Gastrocnemius medialis (tissue), 4 donors: ENCODE measurements around the gene SGMS1. TPM values are rescaled to one million over a fixed set of nuclear protein-coding genes. Genes with fewer than 3 reads are reported as not detected.

Experiments used
- ATAC-seq, 2 donors: fragments of 150-250 bp; one replicate each; pipeline ENCODE4 v1.9.1; 2016
- DNase-seq, 2 donors: peaks; one replicate each; pipeline ENCODE4 v3.0.0-alpha.2; 2019
- H3K27ac ChIP-seq, 4 donors: fragments of 200-600 bp; sonication (generic); 1 replicate in 1 of 4; 2 replicates in 3 of 4; pipeline ENCODE4 v1.5.1; 2016 to 2018; ENCODE audit warnings: mild to moderate bottlenecking in 2 of 4, moderate library complexity in 1 of 4
- H3K27me3 ChIP-seq, 3 donors: fragments of 200-600 bp; sonication (generic) in 2 of 3; 1 replicate in 1 of 3; 2 replicates in 2 of 3; pipeline versions ENCODE4 v1.5.1 to v1.6.0; 2016 to 2019; ENCODE audit warnings: mild to moderate bottlenecking in 1 of 3, moderate library complexity in 1 of 3
- H3K36me3 ChIP-seq, 2 donors: fragments of 200-600 bp; sonication (generic) in 1 of 2; one replicate each; pipeline ENCODE4 v1.5.1; 2017 to 2018
- H3K4me1 ChIP-seq, 2 donors: fragments of 200-600 bp; sonication (generic) in 1 of 2; one replicate each; pipeline ENCODE4 v1.5.1; 2016 to 2017; ENCODE audit warnings: mild to moderate bottlenecking in 2 of 2
- H3K4me3 ChIP-seq, 4 donors: fragments of 200-600 bp; sonication (generic) in 3 of 4; 1 replicate in 1 of 4; 2 replicates in 3 of 4; pipeline ENCODE4 v1.5.1; 2016 to 2019; ENCODE audit warnings: mild to moderate bottlenecking in 2 of 4
- H3K9me3 ChIP-seq, 3 donors: fragments of 200-600 bp; sonication (generic) in 2 of 3; 1 replicate in 1 of 3; 2 replicates in 2 of 3; pipeline ENCODE4 v1.5.1; 2016 to 2019
- CTCF ChIP-seq, 5 experiments: fragments of 450-650 bp in 3 of 5; fragments of 200-600 bp in 2 of 5; sonication (generic) in 2 of 5; IDR thresholded peaks in 4 of 5; conservative IDR thresholded peaks in 1 of 5; 1 replicate in 4 of 5; 2 replicates in 1 of 5; pipeline ENCODE4 v1.5.1; 2016 to 2019; ENCODE audit warnings: antibody characterized with exemption in 5 of 5, mild to moderate bottlenecking in 3 of 5, moderate library complexity in 3 of 5
- POLR2A ChIP-seq, 2 donors: fragments of 450-650 bp; IDR thresholded peaks; one replicate each; pipeline ENCODE4 v1.6.1; 2017; ENCODE audit warnings: antibody characterized with exemption in 2 of 2, mild to moderate bottlenecking in 2 of 2, moderate library complexity in 2 of 2
- in situ Hi-C, 4 donors: fragments of 200-750 bp; cut with MboI; loops; one replicate each; pipeline versions ENCODE4 v1.15.0 to v1.8.0; 2017; ENCODE audit warnings: low sequenced_read_pairs in 4 of 4
- intact Hi-C: fragments of 100-400 bp; cut with DNase I; formaldehyde crosslinking; loops from one replicate; pipeline ENCODE4 v1.15.1; 2023; ENCODE audit warnings: low total_unique reads
- total RNA-seq, 4 donors: library from RNA; depleted of rRNA; stranded (reverse); fragments of >200 nt; gene quantifications; one replicate each; pipeline versions ENCODE4 v1.1.0 to v1.2.3, GENCODE V29; 2016

SGMS1 gene
- total RNA-seq, 4 donors from 2014 or later: 17.6 to 30.7 (median 25.0) TPM

- intact Hi-C loops: no loop called here
- no peaks in the 10 kb centered on the region for H3K9me3 ChIP-seq
- ATAC-seq: no peak
- no peak for TF ChIP-seq POLR2A (IDR thresholded peaks at IDR 0.05)
- no peak for TF ChIP-seq CTCF (IDR thresholded peaks at IDR 0.05 in 4 of 5, conservative IDR thresholded peaks at IDR 0.05 in 1 of 5)
- H3K27me3 ChIP-seq: no peaks in the 10 kb centered on the region
- no peak overlapping the region for H3K27ac ChIP-seq
- in situ Hi-C loops: no loop called here
- no peak overlapping the region for H3K4me3 ChIP-seq
- no peak for DNase-seq
- H3K4me1 ChIP-seq: peaks cover 0 to 4% of the 10 kb centered on the region in 2 donors
- H3K36me3 ChIP-seq: no peaks in the 10 kb centered on the region
These were observed 103.6 kb downstream of the SGMS1 start for GRCh38 chr10:50520115-50520514.

- H3K27ac ChIP-seq: no peak overlapping the region
- H3K27me3 ChIP-seq: no peaks in the 10 kb centered on the region
- intact Hi-C loops: no loop called here
These were observed 106.1 kb downstream of the SGMS1 start for GRCh38 chr10:50517626-50518025.

GRCh38 chr10:50516171-50516570, 107.6 kb downstream of the SGMS1 start:
- no peak overlapping the region for H3K27ac ChIP-seq
- no peaks in the 10 kb centered on the region for H3K9me3 ChIP-seq
- H3K4me3 ChIP-seq: no peak overlapping the region
- H3K36me3 ChIP-seq: no peaks in the 10 kb centered on the region
- in situ Hi-C loops (no loop called here), intact Hi-C loops (no loop called here)
- no peak for TF ChIP-seq CTCF (IDR thresholded peaks at IDR 0.05 in 4 of 5, conservative IDR thresholded peaks at IDR 0.05 in 1 of 5)
- ATAC-seq: no peak
- peaks cover 0 to 20% of the 10 kb centered on the region in 2 donors for H3K4me1 ChIP-seq
- no peaks in the 10 kb centered on the region for H3K27me3 ChIP-seq
- no peak for DNase-seq

More at GRCh38 chr10:50517626-50518025, 106.1 kb downstream of the SGMS1 start:
- Histone ChIP-seq H3K4me1 (peaks cover 0 to 9% of the 10 kb centered on the region in 2 donors), H3K9me3 (no peaks in the 10 kb centered on the region), H3K4me3 (no peak overlapping the region), H3K36me3 (no peaks in the 10 kb centered on the region)
- DNase-seq: no peak
- no peak for ATAC-seq
- TF ChIP-seq CTCF (IDR thresholded peaks at IDR 0.05 in 4 of 5, conservative IDR thresholded peaks at IDR 0.05 in 1 of 5): no peak
- no peak for TF ChIP-seq POLR2A (IDR thresholded peaks at IDR 0.05)
- in situ Hi-C loops: no loop called here

- ATAC-seq (no peak), DNase-seq (no peak)
- intact Hi-C loops: no loop called here
- TF ChIP-seq POLR2A (IDR thresholded peaks at IDR 0.05) (no peak), CTCF (IDR thresholded peaks at IDR 0.05 in 4 of 5, conservative IDR thresholded peaks at IDR 0.05 in 1 of 5) (no peak)
- Histone ChIP-seq H3K36me3 (no peaks in the 10 kb centered on the region), H3K9me3 (no peaks in the 10 kb centered on the region), H3K4me3 (no peak overlapping the region), H3K27ac (no peak overlapping the region), H3K27me3 (no peaks in the 10 kb centered on the region), H3K4me1 (peaks cover 0 to 20% of the 10 kb centered on the region in 2 donors)
- in situ Hi-C loops: no loop called here
These were observed 108.3 kb downstream of the SGMS1 start for GRCh38 chr10:50515420-50515819.

- Histone ChIP-seq H3K9me3 (no peaks in the 10 kb centered on the region), H3K4me3 (no peak overlapping the region), H3K27ac (no peak overlapping the region), H3K27me3 (no peaks in the 10 kb centered on the region), H3K4me1 (peaks cover 0 to 20% of the 10 kb centered on the region in 2 donors), H3K36me3 (no peaks in the 10 kb centered on the region)
- TF ChIP-seq CTCF (IDR thresholded peaks at IDR 0.05 in 4 of 5, conservative IDR thresholded peaks at IDR 0.05 in 1 of 5) (no peak), POLR2A (IDR thresholded peaks at IDR 0.05) (no peak)
- in situ Hi-C loops (no loop called here), intact Hi-C loops (no loop called here)
- DNase-seq (no peak), ATAC-seq (no peak)
These were observed 108.8 kb downstream of the SGMS1 start for GRCh38 chr10:50514995-50515394.
